SHP77 treated with DMSO at 0.1 percent for 48 hours (cell line): Measurements from ENCODE around the gene ITPRID1.
"Not testable (repeated sequence)": the region's sequence is repeated elsewhere in the genome, so short reads cannot be mapped to it uniquely, and the experiment has no call there.

Source experiments
- DNase-seq: peaks from one replicate; lab custom pipeline; 2025; lab: John Stamatoyannopoulos, UW

The ITPRID1 gene

DNA sequence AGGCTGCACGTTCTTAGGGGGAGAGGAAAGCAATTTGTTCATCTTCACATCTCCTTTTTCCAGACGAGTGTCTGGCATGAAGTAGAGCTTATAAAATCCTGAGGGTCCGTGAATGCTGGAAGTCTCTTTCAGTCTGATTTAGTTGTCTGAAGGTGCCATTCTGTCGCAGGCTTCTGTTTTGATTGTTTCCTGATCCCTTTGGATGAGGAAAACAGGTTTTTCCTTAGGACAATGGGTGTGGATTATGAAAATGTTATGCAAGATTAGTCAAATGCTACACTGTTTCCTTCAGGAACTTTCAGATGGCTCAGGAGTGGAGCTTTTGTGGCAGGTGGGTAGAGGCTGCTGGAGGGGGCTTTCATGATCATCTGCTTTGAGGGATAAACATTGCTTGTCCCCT lies at the start of gene ITPRID1:
TSS of gene ITPRID1 (plus strand) at position 301 of the 400 bp plus-strand sequence. CDS start 38,935 bp downstream, outside the sequence.
- no peak for DNase-seq

- DNase-seq, result no peak
Measured at GRCh38 chr7:31464601-31465000, 49.3 kb upstream of the ITPRID1 start.

GRCh38 chr7:31465285-31465684 lies 48.6 kb upstream of the ITPRID1 start:
- DNase-seq, result no peak

GRCh38 chr7:31466036-31466435 lies 47.9 kb upstream of the ITPRID1 start:
- no peak for DNase-seq

GRCh38 chr7:31470883-31471282 lies 43.0 kb upstream of the ITPRID1 start:
- DNase-seq, result not testable (repeated sequence)

DNA sequence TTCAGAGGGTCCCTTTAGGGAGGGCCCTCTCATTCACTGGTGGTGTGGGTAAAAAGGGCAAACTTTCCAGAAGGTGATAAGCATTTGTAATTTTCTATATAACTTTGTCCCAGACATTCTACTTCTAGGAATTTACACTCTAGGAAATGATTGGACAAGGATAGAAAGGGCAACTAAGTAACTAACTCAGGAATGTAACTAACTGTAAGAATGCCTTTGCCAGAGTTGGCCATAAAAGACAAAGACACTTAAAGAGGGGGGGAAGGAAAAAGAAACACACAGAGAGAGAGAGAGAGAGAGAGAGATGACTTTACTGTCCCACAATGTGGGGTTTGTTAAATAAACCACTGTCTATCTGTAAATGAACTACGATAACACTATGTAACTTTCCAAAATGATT lies 38.5 kb upstream of the ITPRID1 start:
- DNase-seq, result no peak

DNA sequence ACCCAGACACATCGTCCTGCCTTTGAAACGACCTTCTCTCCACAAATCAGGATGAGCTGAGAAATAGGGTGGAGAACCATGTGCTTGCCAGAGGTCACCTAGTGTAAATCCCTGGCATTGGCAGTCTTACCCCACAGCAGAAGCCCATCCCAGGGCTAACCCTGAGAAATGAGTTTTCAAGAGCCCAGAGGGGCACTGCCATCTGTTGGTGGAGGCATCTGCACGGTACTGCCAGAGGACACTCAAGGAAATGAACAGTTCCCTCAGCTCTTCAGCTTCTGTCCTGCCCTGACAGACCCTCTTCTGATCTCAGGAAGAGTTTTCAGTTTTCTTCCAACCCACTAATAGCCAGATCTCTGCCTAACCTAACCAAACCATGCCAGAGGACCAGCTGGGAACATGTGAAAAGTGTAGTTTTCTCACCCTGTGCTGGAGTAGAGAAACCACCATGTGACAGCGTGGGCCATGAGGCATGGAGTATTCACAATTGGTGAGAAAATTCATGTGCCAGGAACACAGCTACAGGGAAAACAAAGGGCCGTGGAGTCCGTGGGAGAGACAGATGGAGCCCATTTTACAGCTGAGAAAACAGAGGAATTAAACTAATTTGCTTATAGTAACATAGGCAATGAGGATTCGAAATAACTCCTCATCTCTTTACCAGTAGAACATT lies 37.7 kb upstream of the ITPRID1 start:
- DNase-seq, result no peak

DNA sequence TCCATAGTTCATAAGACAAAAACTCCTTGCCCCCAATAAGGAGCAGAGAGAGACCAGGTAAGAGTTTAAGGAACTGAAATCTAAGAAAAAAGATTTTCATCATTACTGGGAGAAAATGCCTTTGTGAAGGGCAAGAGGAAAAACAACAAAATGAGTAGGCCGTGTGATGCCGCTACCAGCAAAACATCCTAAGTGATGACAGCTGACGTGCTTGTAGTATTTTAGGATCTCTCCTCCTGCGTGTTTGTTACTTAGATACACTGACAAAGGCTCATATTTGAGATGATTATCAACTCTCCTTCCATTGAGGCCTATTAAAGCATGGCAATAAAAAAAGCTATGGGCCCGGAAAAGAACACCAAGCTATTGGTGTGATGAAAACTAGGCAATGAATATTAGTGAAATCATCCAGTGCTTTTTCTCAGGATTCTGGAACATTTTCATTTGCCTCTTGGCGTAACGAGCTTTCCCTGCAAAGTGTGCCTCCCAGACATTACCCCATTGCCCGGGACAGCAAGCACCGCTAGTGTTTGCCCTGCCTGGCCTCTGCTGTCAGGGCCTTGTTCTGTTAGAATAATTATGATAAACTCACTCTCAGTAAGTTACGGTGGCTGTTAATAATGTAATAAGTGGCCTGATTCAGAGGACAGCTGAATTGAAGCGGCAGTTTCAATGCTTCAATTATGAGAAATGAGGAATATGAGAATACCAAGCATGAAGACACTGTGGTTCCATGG lies 36.8 kb upstream of the ITPRID1 start:
- no peak for DNase-seq

DNA sequence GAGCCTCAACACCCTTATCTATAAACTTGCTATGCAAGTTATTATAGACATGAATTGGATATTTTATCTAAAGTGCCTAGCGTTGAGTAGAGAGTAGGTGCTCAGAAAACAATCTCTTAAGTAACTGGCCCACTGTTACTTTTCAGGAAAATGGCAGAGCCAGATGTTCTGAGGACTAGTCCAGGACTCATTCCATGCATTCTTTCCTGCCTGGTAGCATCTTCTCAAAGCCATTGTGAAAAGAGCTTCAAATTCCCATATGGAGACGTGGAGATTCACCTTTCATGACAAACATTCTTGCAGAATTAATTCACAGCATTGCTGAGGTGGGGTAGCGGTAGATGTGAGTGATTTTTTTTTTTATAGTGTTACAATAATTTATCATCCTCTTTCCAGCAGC lies 35.9 kb upstream of the ITPRID1 start:
- no peak for DNase-seq

GRCh38 chr7:31478721-31479120 lies 35.2 kb upstream of the ITPRID1 start:
- no peak for DNase-seq

DNA sequence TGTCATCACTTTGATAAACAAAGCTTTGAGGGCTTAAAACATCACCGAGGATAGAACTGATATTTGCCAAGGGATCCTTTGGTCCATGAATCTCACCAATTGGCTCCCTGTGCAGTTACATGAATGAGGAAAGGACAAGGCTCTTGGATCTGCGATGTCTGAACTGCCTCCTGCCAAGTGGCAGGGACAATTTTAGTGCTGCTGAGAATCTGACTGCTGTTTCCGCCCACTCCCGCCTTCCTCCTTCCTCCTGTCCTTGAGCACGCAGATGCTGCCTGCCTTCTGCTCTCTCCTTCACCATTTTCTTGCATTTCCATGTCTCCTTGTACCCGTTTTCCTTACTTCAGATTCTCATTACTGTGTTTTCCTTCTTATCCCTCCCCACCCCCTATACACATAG lies 26.8 kb upstream of the ITPRID1 start:
- DNase-seq, result no peak

DNA sequence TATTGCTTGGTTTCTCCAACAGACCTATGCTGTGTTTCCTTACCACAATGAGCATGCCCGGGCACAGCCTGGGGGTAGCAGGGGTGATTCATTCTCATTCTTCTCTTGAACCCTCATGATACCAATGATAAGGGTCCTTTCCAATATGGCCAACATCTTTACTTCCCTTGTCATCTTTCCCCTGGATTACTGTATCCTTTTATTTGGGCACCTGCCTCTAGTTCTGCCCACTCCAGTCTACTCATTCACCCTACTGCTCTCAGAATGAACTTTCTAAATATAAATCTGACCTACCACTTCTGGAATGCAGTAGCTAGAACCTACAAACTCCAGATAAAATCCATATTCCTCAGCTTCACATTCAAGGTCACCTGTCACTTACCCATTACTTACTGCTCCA lies 26.4 kb upstream of the ITPRID1 start:
- DNase-seq, result no peak

DNA sequence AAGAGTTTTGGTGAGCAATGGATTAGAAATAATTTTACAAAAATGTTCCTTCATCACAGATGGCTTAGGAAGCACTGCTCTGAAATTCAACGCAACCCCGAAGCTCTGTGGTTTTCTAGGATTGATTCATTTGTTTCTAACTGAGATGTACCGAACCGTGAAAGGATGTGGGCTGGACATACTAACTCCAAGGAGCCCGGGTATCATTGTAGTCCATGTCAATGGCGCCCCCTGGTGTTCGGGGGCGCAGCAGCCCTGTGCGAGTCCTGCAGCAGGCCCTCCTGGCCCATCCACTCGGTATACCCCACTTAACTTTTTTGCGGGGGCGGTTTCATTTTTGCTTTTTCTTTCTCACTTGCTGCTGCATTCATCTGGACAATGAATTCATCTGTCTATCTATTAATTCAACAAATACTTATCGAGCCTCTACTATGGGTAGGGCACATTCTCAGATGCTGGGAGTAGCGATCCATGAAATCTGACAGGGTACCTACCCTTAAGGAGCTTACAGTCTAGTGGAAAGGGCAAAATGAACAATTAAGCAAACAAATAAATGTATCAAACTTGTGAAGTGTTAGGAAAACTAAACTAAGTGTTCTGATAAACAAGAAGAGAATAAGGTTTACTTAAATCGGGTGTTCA lies 25.2 kb upstream of the ITPRID1 start:
- DNase-seq, result peak; percentile 9

GRCh38 chr7:31490796-31491314 lies 23.0 kb upstream of the ITPRID1 start:
- DNase-seq, result no peak

DNA sequence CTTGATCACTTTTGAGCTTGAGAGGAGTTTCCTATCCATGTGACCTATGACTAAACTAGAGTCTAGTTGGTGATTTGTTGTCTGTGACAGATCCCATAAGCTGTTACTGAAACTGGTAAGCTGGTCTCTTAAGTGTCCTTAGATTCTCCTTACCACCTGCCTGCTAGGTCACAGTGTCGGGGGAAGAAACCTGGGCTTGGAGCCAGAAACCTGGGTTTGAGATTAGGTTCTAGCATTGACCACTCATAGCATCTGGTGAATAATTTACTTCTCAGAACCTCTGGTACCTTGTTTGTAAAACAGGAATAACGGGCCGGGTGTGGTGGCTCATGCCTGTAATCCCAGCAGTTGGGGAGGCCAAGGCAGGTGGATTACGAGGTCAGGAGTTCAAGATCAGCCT lies 21.8 kb upstream of the ITPRID1 start:
- DNase-seq, result no peak

GRCh38 chr7:31493714-31494181 lies 20.1 kb upstream of the ITPRID1 start:
- no peak for DNase-seq

DNA sequence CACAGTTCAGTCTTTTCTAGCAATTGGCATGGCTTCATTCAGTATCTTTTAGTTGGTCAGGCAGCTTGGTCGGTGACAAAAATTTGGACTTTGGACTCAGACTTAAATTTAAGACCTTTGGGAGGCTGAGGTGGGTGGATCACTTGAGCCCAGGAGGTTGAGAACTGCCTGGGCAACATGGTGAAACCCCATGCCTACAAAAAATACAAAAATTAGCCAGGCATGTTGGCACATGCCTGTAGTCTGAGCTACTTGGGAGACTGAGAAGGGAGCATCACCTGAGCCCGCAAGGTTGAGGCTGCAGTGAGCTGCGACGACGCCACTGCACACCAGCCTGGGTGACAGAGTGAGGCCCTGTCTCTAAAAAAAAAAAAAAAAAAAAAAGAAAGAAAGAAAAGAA lies 19.5 kb upstream of the ITPRID1 start:
- no peak for DNase-seq

DNA sequence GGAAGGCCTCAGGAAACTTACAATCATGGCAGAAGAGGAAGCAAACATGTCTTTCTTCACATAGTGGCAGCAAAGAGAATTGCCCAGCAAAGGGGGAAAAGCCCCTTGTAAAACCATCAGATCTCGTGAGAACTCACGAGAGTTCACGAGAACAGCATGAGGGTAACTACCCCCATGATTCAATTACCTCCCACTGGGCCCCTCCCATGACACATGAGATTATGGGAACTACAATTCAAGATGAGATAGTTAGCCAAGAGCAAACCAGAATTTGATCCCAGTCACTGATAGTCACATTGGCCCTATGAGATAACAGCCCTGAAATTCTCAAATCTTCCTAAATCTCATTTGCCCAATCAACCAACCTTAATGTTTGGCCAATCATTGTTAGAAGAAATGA lies 18.2 kb upstream of the ITPRID1 start:
- DNase-seq, result no peak

DNA sequence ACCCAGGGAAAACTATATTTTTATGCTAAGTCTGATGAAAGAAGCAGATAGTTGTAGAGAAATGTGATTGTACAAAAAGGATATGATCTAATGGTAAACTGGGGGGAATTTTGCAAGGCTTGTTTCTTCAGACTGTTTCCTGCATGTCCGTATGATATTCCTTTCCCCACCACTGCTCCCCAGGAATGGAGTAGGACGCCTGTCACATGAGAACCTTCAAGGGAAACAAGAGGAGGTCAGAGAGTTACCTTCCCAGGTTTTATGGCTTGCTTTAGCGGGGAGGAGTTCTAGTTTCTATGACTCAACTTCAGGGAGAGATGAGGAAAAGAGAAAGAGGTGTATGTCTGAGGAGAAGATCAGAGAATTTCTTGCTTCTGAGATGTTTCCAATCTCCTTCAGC lies 16.4 kb upstream of the ITPRID1 start:
- no peak for DNase-seq

GRCh38 chr7:31500656-31501055 lies 13.2 kb upstream of the ITPRID1 start:
- DNase-seq, result no peak

GRCh38 chr7:31508823-31509222 lies 5.1 kb upstream of the ITPRID1 start:
- DNase-seq, result no peak

- no peak for DNase-seq
Measured at GRCh38 chr7:31512166-31512565, 1.7 kb upstream of the ITPRID1 start.
